DMS53 (cell line): ENCODE data around the gene SYDE1.

Experiments used
- DNase-seq: peaks from one replicate; lab custom pipeline; 2025; lab: John Stamatoyannopoulos, UW

SYDE1 gene

DNA sequence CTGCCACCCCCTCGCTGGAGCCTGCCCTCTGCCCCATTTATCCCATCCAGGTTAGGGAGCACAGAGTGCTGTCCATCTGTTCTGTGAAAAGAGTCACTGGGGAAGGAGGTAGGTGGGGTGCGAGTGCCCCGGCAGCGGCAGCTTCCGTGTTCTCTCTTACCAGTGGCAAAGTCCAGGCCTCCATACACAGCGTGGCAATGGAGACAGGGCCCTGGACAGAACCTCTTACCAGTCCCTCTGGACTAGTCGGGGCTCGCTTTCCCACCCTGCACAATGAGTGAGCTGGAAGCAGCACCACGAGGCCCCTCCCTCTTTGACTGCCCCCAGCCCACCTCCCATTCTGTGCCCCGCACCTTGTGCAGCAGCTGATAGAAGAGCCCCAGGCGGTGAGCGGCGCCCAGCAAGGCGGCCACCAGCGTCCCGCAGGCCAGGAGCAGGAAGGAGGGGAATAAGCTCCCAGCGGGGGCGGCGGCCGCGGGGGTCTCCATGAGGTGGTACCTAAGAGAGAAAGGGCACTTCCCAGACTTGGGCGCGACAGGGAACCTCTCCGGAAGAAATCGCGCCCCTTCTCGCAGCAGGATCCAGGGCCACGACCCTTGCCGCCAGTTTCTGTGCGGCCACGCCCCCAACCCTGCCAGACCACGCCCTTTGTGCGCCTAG, 17.5 kb downstream of the SYDE1 start:
- DNase-seq, result peak; percentile 40

DNA sequence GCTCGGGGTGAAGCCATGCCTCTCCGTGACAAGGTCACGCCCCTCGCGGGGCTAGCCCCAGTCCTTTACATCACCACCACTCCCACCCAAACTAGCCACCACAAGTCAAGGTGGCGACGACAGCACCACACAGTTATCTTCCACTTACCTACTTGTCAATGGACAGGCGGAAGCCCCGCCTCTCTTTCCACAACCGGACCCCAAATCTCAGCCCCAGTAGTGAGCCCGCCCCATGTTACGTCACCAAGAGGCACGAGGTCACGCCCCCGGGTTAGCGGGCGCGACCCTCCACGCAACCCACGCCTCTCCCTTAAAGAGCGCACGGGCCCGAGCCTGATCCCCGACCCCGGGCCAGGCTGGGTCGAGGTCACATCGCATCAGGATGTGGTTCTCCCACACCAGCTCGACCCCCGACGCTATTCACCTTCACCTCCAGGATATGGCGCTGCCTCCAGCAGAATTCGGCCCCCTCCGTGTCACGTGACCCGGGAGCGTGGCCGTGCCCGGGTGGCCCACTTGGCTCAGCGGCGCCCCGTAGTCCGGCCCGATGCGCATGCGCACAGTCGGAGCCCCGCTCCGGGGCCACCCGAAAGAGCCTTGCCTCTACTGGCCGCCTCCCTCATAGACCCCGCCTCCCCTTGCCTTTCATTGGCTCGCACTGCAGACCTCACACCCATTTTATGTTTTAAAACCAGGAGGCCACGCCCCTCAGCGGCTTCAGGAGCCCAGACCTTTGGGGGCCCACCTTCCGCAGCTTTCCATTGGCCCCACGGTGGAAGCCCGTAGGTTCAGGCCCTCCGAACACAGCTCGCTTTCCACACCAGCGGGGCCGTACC, 18.2 kb downstream of the SYDE1 start:
- peak; percentile 97 for DNase-seq

DNA sequence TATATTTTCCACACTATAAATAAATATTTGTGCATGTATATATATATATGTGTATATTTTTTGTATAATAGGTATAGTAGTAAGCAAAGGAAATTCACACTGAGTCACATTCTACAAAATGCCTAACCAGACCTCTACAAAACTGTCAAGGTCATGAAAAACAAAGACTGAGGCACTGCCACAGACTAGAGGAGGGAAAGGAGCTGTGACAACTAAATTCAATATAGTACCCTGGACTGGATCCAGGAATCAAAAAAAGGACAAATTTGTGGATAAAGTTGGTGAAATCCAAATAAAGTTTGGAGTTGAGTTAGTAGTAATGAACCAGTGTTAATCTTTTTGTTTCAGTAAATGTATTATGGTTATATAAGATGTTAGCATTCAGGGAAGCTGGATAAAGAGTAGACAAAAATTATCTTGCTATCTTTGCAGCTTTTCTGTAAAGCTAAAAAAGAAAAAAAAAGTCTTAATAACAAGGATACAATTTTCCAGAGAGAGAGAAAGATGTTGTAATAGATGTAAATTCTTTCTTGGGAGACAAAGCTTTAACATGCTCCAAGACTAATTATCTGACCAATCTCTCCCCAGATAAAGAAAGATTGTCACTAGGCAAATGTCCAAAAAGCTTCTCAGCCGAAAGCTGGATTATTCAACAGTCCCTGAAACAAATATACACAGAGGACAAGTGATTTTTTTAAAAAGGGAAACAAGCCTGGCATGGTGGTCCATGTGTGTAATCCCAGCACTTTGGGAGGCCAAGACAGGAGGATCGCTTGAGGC, 19.1 kb downstream of the SYDE1 start:
- DNase-seq, result no peak

DNA sequence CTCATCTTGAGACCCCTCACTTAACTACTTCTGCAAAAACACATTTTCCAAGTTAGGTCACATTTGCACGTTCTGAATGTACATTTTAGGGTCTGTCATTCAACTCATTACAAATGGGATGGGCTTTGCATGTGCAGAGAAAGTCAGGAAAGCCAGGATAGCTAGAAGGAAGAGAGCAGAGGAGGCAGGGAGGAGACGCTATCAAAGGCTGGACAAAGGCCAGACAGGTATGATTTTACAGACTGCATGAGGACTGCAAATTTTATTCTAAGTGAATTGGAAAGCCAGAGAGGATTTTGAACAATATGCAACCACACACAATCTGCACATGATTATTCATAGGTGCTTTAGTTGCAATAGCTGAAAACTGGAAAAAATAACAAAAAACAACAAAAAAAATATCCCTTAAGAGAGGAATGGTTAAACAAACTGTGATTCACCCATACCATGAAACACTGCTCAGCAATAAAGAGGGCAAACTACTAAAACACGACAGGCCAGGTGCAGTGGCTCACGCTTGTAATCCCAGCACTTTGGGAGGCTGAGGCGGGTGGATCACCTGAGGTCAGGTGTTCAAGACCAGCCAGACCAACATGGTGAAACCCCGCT, 21.1 kb downstream of the SYDE1 start:
- peak; percentile 5 for DNase-seq

DNA sequence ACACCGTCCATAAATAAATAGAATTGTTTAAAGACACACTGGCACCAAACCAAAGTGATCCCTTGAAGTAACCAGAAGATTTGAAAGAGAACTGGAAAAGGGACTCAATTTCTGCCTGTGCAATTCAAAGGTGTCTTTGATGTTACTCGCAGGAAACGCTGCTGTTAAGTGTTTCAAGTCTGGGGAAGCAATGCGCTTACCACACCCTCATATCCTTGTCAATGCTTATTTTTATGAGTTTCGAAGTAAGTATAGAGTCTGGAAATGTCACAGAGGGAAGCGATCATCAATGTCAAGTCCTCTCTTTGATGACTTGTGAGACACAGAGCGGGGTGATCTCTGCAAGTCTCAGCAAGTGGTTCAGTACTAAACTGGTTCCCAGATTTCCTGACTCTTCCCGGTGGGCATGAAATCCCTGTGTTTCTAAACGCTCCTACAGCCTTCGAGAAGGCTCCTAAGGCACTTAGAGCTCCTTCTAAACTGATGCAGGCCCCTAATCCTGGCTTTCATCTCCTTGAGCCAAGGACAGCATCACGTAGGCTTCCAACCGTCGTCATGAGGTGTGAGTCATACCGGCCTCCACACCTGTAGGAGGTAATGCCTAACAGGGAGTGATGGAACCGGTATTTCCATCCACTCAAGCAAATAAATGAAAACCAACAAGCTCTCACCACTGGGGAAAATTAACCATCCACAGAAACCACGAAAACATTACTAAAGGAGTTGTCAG, 22.8 kb downstream of the SYDE1 start:
- peak; percentile 91 for DNase-seq

DNA sequence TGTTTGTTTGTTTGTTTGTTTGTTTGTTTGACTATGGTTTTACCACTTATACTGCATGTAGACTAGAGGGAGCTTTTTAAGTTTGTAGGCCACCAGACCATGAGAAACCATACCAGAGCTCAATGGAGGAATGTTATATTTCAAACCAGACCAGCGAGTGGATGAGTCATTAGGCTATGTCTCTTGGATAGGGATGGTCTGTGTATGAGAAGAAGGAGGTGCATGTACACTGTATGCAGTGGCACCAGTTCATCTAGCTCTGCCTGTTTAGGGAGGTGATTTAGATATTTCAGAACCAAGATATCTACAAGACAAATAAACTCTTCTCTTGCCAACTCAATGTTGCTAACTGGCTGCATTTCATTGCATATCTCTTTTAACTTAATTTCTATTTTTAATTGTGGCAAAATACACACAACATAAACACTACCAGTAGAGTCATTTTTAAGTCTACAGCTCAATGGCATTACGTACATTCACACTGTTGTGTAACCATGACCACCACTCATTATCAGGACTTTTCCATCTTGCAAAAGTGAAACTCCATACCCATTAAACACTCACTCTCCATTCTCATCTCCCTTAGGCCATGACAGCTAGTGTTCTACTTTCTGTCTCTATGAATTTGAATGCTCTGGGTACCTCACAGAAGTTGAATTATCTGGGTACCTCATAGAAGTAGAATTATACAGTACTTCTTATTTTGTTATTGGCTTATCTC, 29.2 kb downstream of the SYDE1 start:
- DNase-seq, result peak; percentile 22

DNA sequence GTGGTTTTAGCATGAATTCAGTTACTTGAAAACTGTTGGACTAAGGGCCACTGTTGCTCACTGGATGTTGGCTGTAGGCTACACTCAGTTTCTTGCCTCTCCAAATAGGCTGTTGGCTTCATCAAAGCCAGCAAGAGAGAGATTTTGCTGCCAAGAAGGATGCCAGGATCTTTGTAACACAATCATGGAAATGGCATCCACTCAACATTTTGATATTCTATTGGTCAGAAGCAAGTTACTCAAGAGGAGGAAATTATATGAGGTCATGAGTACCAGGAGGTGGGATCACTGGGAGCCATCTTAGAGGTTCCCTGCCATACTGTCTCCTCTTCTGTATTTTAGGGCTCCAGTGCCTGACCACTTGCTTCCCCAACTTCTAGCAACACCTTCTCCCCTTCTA, 30.6 kb downstream of the SYDE1 start:
- no peak for DNase-seq

DNA sequence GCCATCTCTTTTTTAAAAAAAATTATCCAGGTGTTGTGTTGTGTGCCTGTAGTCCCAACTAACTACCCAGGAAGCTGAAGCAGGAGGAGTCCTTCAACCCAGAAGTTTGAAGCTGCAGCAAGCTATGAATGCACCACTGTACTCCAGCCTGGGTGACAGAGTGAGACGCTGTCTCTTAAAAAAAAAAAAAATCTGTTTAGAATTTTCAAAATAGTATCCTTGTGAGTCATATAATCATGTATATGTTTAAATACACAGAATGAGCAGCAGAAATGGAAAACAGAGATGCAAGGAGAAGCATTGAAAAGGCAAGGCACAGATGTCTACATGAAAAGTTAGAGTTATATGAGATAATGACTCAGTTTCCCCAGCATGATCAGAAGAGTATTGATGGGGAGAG, 31.2 kb downstream of the SYDE1 start:
- no peak for DNase-seq

DNA sequence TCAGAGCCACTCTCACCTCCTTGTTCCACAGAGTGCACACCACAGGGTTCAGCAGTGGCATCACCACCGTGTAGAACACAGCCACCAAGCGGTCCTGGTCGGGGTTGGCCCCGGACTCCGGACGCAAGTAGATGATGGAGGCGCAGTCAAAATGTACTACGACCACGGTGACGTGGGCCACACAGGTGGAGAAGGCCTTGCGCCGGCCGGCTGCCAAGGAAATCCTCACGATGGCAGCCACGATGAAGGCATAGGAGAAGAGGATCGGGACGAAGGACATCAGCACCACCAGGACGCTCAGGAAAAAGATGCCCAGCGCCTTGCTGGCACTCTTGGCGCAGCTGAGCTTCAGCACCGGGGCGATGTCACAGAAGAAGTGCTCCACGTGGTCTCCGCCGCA, 33.9 kb downstream of the SYDE1 start:
- DNase-seq, result no peak

DNA sequence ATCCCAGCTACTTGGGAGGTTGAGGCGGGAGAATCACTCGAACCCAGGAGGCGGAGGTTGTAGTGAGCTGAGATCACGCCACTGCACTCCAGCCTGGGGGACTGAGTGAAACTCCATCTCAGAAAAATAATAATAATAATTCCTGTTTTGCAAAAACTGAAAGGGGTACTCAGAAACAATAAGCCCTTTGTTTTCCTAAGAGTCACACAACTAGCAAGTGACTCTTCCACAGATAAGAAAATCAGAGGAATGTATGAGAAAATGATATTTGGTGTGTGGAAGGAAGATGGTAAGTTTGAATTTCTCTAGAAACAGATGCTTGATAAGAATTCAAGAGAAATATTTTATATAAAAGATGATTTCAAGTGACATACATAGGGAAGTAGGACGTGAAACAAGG, 35.1 kb downstream of the SYDE1 start:
- no peak for DNase-seq

DNA sequence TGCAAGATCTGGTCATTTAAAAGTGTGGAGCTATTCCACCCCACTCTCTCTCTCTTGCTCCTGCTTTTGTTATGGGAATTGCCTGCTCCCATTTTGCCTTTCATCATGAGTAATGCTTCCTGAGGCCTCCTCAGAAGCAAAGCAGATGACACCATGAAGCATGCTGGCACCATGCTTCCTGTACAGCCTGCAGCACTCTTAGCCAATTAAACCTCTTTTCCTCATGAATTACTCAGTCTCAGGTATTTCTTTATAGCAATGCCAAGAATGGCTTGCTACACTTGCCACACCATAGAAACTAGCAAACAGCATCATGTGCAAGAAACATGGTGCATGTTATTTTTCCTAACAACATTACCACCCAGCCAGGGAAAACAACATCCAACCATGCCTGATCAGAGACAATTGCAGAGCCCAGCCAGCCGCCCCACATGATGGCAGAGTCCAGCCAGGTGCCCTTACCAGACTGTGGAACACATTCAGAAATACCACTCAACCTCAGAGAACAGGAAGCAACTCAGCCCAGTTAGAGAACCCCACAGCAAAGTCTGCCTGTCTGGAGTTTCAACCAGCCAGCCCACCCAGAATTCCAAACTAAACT, 36.9 kb downstream of the SYDE1 start:
- DNase-seq, result no peak

DNA sequence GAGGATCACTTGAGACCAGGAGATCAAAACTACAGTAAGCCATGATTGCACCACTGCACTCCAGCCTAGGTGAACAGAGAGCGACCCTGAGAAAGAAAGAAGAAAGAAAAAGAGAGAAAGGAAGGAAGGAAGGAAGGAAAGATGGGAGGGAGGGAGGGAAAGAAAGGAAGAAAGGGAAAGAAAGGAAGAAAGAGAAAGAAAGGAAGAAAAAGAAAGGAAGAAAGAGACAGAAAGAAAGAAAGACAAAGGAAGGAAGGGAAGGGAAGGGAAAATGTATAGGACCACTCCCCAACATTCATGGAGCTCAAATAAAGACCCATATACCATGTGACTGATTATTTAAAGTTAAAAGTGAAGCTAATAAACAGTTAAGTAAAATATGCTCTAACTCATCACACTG, 39.9 kb downstream of the SYDE1 start:
- no peak for DNase-seq

DNA sequence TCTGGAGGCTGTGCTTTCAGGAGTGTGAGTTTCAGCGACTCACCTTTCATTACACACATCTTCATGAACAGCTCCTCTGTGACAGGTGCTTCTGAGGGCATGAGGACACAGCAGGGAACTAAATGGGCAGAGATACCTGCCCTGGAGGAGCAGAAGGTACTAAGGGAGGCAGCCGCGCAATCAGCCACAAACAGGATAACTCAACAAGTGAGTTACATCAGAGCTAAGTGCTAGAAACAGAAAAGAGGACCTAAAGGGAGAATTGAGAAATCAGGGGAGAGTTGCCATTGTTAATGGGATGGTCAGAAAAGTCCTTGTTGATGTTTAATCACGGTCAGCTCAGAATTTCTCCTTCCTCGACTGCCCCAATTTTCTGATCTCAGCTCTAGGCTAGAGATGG, 42.5 kb downstream of the SYDE1 start:
- no peak for DNase-seq

DNA sequence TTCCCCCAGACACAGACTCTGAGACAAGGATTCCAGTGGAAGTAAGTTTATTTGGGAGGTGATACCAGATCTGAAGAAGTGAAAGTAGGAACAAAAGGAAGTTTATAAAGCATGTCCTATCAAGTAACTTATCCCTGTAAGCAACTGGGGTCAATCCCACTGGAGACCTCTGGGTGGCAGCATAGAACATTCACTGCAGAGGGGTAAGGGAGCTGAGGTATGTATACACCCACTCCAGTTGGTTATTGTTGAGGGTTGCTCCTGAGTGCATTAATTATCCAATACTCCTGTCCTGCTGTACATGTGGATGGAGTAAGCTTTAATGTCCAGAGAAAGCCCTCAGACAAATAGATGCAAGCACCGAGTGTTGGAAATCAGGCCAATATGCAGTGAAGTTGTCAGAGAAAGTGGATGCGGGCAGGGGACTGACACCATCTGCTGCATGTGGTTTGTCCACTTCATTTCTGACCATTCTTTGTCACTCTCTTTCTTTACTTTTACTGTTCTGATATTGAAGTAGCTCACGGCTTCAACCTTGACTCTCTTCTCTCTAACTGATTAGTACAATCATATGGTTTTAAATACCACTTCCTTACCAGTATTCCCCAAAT, 46.9 kb downstream of the SYDE1 start:
- DNase-seq, result peak; percentile 64

DNA sequence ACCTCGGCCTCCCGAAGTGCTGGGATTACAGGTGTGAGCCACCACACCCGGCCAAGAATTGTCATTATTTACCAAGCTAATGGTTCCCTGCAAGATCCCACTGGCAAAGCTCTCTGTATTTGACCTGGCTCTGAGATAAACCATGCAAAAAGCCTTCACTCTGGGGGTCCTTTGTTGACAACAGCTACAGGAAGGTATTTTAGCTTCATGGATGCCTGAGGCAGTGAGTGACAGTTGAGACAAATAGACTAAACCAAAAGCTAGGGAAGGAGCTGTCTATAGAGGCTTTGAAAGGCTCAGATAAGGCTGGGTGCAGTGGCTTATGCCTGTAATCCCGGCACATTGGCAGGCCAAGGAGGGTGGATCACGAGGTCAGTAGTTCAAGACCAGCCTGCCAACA, 48.1 kb downstream of the SYDE1 start:
- no peak for DNase-seq

DNA sequence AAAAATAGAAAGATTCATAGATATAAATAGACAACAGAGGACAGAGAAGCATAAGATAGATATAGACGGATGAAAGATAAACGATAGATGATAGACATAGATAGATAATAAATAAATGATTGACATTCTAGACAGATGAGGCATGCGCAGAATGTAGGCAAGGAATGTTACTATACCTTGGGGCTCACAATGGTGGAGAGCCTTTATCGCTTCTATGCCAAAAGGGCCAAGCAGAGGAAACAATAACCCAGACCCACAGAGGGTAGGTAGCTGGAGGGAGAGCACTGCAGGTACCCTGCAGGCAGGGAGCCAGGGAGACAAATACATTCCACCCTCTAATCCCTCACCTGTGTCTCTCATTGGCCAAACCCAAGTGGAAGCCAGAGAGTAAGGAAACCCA, 49.2 kb downstream of the SYDE1 start:
- DNase-seq, result no peak

DNA sequence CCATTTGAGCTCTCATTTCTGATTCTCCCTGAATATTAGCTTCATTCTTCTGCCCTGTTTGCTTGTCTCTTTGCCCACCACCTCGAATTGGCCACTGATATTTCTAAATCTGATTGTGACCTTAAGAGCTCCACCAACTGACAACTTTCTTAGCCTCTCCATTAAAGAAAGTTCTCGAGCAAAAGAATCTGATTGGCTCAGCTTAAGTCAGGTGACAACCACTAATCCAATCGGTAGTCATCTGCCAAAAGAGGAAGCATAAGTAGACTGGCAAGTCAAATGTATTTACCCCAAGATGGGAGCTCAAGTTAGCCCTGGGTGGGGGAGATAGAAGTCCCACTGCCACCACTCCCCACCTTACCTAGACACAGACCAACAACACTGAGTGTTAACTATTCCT, 52.0 kb downstream of the SYDE1 start:
- DNase-seq, result peak; percentile 18

DNA sequence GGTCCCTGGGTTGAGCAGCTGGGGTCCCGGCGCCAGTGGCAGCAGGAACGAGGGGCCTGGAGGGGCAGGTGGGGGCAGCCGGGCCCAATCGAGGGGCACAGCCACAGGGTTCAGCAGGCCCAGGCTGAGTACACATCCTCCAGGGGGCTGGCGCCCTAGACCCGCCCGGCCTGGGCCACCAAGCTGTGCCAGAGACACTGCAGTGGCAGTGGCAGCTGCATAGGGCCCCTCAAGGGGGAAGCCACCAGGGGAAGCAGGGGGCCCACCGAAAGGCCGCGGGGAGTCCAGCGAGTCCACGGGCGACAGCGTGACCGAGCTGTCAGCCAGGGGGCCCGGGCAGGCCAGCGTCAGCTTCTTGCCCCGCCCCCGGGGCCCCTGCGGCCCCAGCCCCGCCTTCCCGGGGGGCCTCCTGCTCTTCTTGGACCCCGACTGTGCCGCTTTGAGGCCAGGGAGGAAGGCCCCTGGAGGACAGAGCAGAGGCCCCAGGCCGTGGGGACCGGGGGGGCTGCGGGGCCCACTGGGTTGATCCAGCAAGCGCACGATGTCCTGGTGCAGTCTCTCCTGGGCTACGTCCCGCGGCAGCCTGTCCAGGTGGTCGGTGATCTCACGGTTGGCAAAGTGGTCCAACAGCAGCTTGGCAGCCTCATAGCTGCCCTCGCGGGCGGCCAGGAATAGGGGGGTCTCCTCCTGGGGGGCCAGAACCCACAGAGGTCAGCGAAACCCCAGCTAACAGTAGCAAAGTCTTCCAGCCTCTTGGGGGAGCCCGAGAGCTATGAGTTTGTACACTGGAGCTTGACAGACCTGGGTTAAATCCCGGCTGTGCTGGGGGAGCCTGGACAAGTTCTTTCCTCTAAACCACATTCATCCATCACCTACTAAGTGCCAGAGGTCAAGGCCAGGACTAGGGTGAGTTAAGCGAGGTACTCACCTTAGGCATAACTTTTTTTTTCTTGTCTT, 54.1 kb downstream of the SYDE1 start:
- DNase-seq, result peak; percentile 48
